H54 (cell line): Measurements from ENCODE around the gene RALGPS2.
"Not testable (repeated sequence)": the region's sequence is repeated elsewhere in the genome, so short reads cannot be mapped to it uniquely, and the experiment has no call there.

Experiments
- DNase-seq: peaks from one replicate; pipeline ENCODE4 v3.0.0; 2011; ENCODE audit warnings: low spot score, mixed read lengths; ENCODE audit not compliant: insufficient read length
- FAIRE-seq: peaks from 3 replicates; lab custom pipeline; 2011; peaks lifted over from hg19 to GRCh38; lab: Jason Lieb, UNC
- POLR2A ChIP-seq: IDR thresholded peaks from 2 replicates; pipeline ENCODE4 v1.6.1; 2011; ENCODE audit warnings: low read depth, mild to moderate bottlenecking, low read length

The RALGPS2 gene

GRCh38 chr1:178738780-178739179 is 13.7 kb downstream of the RALGPS2 start:
- no peak for TF ChIP-seq POLR2A
- DNase-seq (no peak), FAIRE-seq (no peak)

- FAIRE-seq: peak; percentile 68
- no peak for DNase-seq
- no peak for TF ChIP-seq POLR2A
These were observed 14.4 kb downstream of the RALGPS2 start for GRCh38 chr1:178739285-178740045.

DNA sequence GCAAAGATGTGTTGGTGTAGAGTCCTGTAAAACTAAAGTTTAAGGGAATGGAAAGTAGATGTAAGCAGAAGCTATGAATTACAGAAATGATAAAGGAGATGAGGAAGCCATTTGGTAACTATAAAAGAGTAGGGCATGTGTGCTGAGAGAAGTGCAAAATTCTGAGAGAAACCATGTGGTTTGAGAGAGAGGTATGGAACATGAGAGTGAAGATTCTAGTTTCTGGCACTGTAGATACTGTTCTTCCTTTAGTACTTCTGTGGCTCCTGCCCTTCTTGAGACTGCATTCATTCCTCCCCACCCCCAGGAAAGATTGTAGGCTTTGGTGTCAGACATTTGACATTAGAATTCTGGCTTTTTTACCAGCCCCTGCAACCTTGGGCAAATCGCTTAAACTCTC is 15.4 kb downstream of the RALGPS2 start:
- FAIRE-seq (peak; percentile 43), DNase-seq (no peak)
- TF ChIP-seq POLR2A: no peak

GRCh38 chr1:178740924-178741323 is 15.9 kb downstream of the RALGPS2 start:
- FAIRE-seq (no peak), DNase-seq (no peak)
- TF ChIP-seq POLR2A: no peak

DNA sequence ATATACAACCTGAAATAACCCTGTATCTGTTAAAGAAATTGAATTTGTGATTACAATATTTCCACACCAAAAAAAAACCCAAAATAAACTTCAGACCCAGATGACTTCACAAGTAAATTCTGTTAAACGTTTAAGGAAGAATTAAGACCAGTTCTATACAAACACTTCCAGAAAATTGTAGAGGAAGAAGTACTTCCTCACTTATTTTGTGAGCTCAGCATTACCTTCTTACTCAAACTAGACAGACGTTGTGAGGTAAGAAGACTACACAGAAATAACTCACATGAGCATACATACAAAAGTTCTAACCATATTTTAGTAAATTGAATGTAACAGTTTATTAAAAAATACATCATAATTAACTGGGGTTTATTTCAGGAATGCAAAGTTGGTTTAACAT is 18.8 kb downstream of the RALGPS2 start:
- DNase-seq (no peak), FAIRE-seq (no peak)
- no peak for TF ChIP-seq POLR2A

DNA sequence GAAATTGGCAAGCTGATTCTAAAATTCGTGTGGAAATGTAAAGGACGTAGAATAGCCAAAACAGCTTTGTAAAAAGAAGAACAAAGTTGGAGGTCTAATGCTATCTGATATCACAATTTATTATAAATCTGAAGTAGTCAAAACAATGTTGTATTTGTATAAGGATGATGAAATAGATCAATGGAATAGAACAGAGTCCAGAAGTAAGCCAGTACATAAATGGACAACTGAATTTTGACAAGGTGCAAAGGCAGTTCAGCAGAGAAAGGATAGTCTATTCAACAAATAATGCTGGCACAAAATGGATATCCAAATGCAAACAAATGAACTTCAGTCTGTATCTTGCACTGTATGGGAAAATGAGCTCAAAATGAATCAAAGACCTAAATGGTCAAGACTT is 20.2 kb downstream of the RALGPS2 start:
- DNase-seq (no peak), FAIRE-seq (no peak)
- TF ChIP-seq POLR2A: no peak

- no peak for TF ChIP-seq POLR2A
- FAIRE-seq (no peak), DNase-seq (no peak)
These were observed 21.3 kb downstream of the RALGPS2 start for GRCh38 chr1:178746345-178746744.

- not testable (repeated sequence) for DNase-seq
- FAIRE-seq: peak; percentile 92
These were observed 22.3 kb downstream of the RALGPS2 start for GRCh38 chr1:178747361-178747760.

GRCh38 chr1:178749581-178750166 is 24.6 kb downstream of the RALGPS2 start:
- FAIRE-seq (peak; percentile 78), DNase-seq (no peak)
- no peak for TF ChIP-seq POLR2A

DNA sequence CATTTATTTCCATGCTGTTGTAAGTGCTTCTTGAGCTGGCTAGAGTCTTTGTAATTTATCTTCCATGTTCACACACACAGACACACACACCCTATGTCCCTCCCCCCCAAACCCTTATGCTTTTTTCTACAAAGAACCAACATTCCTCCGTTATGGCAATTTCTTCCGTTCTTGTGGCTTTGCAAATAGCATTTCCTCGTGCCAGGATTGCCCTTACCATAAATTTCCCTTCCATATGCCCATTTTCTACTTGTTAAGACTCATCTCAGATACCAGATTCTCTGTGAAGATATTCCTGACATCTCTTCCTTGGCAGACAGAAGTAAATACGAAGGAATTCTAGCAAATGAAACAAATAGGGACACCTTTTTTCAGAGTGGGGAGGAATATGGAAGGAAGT is 26.0 kb downstream of the RALGPS2 start:
- DNase-seq (no peak), FAIRE-seq (no peak)
- no peak for TF ChIP-seq POLR2A

DNA sequence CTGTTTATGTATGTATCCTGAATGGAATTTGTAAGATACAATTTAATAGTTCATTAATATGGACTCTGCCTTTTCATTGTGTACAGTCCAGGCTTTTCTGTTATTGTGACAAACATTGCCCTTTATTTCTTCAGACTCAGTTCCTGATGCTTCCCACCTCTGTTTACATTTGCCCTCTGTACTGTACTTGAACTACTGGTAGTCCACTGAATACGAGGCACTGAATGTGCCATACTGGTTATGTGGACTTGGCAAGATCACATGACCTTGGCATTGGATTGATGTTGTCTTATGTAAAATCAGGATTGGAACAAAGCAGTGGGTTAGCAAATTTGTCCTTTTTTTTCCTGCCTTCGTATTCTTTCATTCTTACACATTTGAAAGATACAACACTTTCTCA is 27.8 kb downstream of the RALGPS2 start:
- no peak for DNase-seq
- TF ChIP-seq POLR2A: no peak
- peak; percentile 80 for FAIRE-seq

DNA sequence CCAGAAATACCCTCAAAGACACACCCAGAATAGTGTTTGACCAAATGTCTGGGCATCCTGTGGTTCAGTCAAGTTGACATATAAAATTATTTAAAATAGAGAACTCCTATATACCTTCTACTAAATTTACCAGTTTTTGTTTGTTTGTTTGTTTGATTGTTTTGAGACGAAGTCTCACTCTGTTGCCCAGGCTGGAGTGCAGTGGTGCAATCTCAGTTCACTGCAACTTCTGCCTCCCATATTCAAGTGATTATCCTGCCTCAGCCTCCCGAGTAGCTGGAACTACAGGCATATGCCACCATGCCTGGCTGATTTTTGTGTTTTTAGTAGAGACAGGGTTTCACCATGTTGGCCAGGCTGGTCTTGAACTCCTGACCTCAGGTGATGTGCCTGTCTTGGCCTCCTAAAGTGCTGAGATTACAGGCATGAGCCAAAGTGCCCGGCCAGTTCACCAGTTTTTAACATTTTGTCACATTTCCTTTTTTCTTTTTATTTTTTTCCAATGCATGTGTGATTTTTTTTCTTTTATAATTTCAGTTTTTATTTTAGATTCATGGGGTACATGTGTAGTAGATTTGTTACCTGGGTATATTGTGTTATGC is 29.7 kb downstream of the RALGPS2 start:
- not testable (repeated sequence) for DNase-seq, FAIRE-seq

DNA sequence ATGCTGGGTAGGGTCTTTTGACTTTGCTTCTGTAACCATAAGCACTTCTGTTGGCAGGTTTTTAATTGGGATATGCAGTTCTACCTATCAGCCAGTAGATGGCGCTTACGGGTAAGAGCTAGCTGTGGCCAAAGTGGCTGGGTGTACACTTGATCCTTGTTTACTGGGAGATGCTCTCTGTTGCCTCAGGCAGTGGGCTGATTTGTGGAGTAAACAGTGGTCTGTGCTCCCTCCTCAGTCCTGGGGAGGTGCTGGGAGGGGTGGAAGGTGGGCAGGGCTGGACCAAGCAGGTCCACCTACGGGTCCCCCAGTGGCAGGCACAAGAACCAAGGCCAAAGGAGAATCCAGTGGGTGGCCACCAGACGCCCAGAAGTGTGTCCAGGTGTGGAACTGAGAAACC is 43.4 kb downstream of the RALGPS2 start:
- DNase-seq (no peak), FAIRE-seq (no peak)
- no peak for TF ChIP-seq POLR2A

- DNase-seq: no peak
- no peak for FAIRE-seq
- no peak for TF ChIP-seq POLR2A
These were observed 47.9 kb downstream of the RALGPS2 start for GRCh38 chr1:178772952-178773351.

DNA sequence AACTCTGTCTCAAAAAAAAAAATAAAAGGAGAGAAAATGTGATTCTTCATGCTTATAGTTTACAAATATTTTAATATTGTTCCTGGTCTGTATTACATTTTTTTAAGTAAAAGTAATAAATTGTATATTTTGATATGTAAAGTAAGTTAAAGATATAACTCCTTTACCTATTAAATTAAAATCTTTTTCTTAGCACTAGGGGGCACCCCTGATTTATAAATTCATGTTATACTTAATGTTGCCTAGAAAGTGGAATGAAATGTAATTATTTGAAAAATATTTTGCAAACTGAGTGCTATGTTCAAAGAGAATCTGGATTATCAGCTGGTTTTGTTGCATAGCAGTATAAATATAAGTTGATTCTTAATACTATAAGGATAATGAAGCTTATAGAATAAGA is 49.2 kb downstream of the RALGPS2 start:
- no peak for TF ChIP-seq POLR2A
- no peak for FAIRE-seq
- DNase-seq: no peak
